ENCODE data around the gene ZBTB20.

The ZBTB20 gene

GRCh38 chr3:114490829-114491228, 656.3 kb downstream of the ZBTB20 start:
- DNase-seq (ENCODE audit: low read depth), result no peak
- H3K4me3 ChIP-seq (ENCODE audit: control insufficient read depth, low read depth, low read length), result no peak overlapping the region
- no peak for TF ChIP-seq CTCF (conservative IDR thresholded peaks at IDR 0.05; ENCODE audit: control insufficient read depth, insufficient read depth, low read depth, low read length)

GRCh38 chr3:114487502-114487901, 659.6 kb downstream of the ZBTB20 start:
- no peak overlapping the region for H3K4me3 ChIP-seq (ENCODE audit: control insufficient read depth, low read depth, low read length)
- peak; percentile 76 for DNase-seq (ENCODE audit: low read depth)
- TF ChIP-seq CTCF (conservative IDR thresholded peaks at IDR 0.05; ENCODE audit: control insufficient read depth, insufficient read depth, low read depth, low read length), result no peak

GRCh38 chr3:114484919-114485318, 662.2 kb downstream of the ZBTB20 start:
- TF ChIP-seq CTCF (conservative IDR thresholded peaks at IDR 0.05; ENCODE audit: control insufficient read depth, insufficient read depth, low read depth, low read length), result no peak
- H3K4me3 ChIP-seq (ENCODE audit: control insufficient read depth, low read depth, low read length), result no peak overlapping the region
- no peak for DNase-seq (ENCODE audit: low read depth)

DNA sequence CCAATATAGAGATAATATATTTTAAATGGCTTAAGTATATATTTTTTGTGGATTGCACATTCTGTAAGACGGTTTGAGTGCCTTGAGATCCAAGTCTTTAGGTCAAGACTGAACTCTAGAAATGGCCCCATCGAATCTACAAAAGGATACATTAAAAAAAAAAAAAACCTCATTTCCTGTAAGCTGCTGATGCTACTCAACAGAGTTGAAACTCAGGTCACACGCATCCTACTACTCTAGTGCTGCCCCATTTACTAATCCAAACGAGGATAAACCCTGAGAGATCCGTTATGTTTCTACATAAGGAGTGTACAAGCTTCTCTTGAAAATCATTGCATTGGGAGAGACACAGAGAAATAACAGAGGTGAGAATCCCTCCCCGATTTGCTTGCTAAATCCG, 666.0 kb downstream of the ZBTB20 start:
- peak; percentile 5 for DNase-seq (ENCODE audit: low read depth)
- H3K4me3 ChIP-seq (ENCODE audit: control insufficient read depth, low read depth, low read length), result no peak overlapping the region

GRCh38 chr3:114480442-114480841, 666.6 kb downstream of the ZBTB20 start:
- peak; percentile 81 for DNase-seq (ENCODE audit: low read depth)
- TF ChIP-seq CTCF (conservative IDR thresholded peaks at IDR 0.05; ENCODE audit: control insufficient read depth, insufficient read depth, low read depth, low read length), result no peak

More for the DNA sequence above, 666.0 kb downstream of the ZBTB20 start:
- TF ChIP-seq CTCF (conservative IDR thresholded peaks at IDR 0.05; ENCODE audit: control insufficient read depth, insufficient read depth, low read depth, low read length), result no peak

GRCh38 chr3:114478801-114479200, 668.3 kb downstream of the ZBTB20 start:
- H3K4me3 ChIP-seq (ENCODE audit: control insufficient read depth, low read depth, low read length), result no peak overlapping the region
- DNase-seq (ENCODE audit: low read depth), result no peak
- TF ChIP-seq CTCF (conservative IDR thresholded peaks at IDR 0.05; ENCODE audit: control insufficient read depth, insufficient read depth, low read depth, low read length), result no peak

More at GRCh38 chr3:114480442-114480841, 666.6 kb downstream of the ZBTB20 start:
- H3K4me3 ChIP-seq (ENCODE audit: control insufficient read depth, low read depth, low read length), result no peak overlapping the region

GRCh38 chr3:114476511-114476910, 670.6 kb downstream of the ZBTB20 start:
- DNase-seq (ENCODE audit: low read depth), result no peak
- no peak overlapping the region for H3K4me3 ChIP-seq (ENCODE audit: control insufficient read depth, low read depth, low read length)
- no peak for TF ChIP-seq CTCF (conservative IDR thresholded peaks at IDR 0.05; ENCODE audit: control insufficient read depth, insufficient read depth, low read depth, low read length)
